VCaP (cell line): ENCODE results near the gene ROGDI.
A peak's percentile ranks its signal among the peaks of the same experiment; 100 is the strongest.

ENCODE experiments used
- H3K27ac ChIP-seq: fragments of 450-650 bp; 2 replicates; pipeline ENCODE4 v1.5.1; 2017
- CTCF ChIP-seq: fragments of 450-650 bp; conservative IDR thresholded peaks from 2 replicates; pipeline ENCODE4 v1.5.1; 2017; ENCODE audit warnings: mild to moderate bottlenecking, moderate library complexity

Gene ROGDI

GRCh38 chr16:4839942-4840341 is 37.5 kb upstream of the ROGDI start:
- no peak overlapping the region for H3K27ac ChIP-seq
- TF ChIP-seq CTCF = no peak

GRCh38 chr16:4837733-4838501 is 35.5 kb upstream of the ROGDI start:
- no peak overlapping the region for H3K27ac ChIP-seq
- no peak for TF ChIP-seq CTCF

GRCh38 chr16:4836727-4837126 is 34.3 kb upstream of the ROGDI start:
- no peak for TF ChIP-seq CTCF
- H3K27ac ChIP-seq = peak overlapping the region; percentile 22

- H3K27ac ChIP-seq = peak overlapping the region; percentile 56; the same call in 1 of the 2 replicates
- no peak for TF ChIP-seq CTCF
These were observed 31.2 kb upstream of the ROGDI start for GRCh38 chr16:4833584-4833983.

- TF ChIP-seq CTCF = no peak
- H3K27ac ChIP-seq = peak overlapping the region; percentile 56; the same call in 1 of the 2 replicates
These were observed 30.4 kb upstream of the ROGDI start for GRCh38 chr16:4832698-4833343.

- TF ChIP-seq CTCF = no peak
- H3K27ac ChIP-seq = no peak overlapping the region; the same call in 1 of the 2 replicates
These were observed 29.2 kb upstream of the ROGDI start for GRCh38 chr16:4831616-4832015.

- no peak for TF ChIP-seq CTCF
- no peak overlapping the region for H3K27ac ChIP-seq
These were observed 28.0 kb upstream of the ROGDI start for GRCh38 chr16:4830408-4830807.
